ENCODE data around the gene DTNA.

DNA sequence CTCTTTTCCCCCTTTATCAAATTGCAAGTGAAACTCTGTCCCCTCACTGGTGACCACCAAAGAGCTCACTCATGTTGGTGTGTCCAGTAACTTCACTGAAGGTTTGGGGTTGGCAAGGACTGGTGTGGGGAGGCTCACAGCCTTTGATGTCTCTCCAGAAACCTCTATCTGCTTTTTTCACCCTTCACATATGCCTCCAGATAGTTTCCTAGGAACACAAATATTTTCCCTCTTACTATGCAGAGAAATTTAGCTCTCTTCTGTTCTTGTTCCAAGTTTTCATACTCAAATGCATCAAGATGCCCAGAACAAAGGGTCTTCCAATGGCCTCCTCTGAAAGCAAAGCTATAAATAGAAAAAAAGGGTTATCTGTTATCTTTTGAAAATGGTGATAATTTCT lies 20.7 kb downstream of the DTNA start:
- TF ChIP-seq, protein P1, sequence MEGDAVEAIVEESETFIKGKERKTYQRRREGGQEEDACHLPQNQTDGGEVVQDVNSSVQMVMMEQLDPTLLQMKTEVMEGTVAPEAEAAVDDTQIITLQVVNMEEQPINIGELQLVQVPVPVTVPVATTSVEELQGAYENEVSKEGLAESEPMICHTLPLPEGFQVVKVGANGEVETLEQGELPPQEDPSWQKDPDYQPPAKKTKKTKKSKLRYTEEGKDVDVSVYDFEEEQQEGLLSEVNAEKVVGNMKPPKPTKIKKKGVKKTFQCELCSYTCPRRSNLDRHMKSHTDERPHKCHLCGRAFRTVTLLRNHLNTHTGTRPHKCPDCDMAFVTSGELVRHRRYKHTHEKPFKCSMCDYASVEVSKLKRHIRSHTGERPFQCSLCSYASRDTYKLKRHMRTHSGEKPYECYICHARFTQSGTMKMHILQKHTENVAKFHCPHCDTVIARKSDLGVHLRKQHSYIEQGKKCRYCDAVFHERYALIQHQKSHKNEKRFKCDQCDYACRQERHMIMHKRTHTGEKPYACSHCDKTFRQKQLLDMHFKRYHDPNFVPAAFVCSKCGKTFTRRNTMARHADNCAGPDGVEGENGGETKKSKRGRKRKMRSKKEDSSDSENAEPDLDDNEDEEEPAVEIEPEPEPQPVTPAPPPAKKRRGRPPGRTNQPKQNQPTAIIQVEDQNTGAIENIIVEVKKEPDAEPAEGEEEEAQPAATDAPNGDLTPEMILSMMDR (IDR thresholded peaks at IDR 0.05), result no peak
- no peak for TF ChIP-seq EP300 (IDR thresholded peaks at IDR 0.05)

Data from gastroesophageal sphincter (tissue), 3 donors.